Esophagus squamous epithelium (tissue), 4 donors: ENCODE measurements around the gene RNF207.

Source experiments
- CTCF ChIP-seq, 6 experiments: fragments of 450-650 bp in 4 of 6; fragments of 200-600 bp in 2 of 6; sonication (generic) in 2 of 6; IDR thresholded peaks; one replicate each; pipeline ENCODE4 v1.5.1; 2016 to 2019; ENCODE audit warnings: antibody characterized with exemption in 6 of 6, mild to moderate bottlenecking in 4 of 6, moderate library complexity in 4 of 6
- POLR2A ChIP-seq, 4 donors: fragments of 450-650 bp; IDR thresholded peaks; one replicate each; pipeline ENCODE4 v1.6.1; 2017; ENCODE audit warnings: antibody characterized with exemption in 4 of 4, mild to moderate bottlenecking in 4 of 4, moderate library complexity in 3 of 4

- TF ChIP-seq POLR2A (IDR thresholded peaks at IDR 0.05): no peak
- TF ChIP-seq CTCF (IDR thresholded peaks at IDR 0.05): no peak
These were observed 54.6 kb downstream of the RNF207 start for GRCh38 chr1:6260433-6260934.
